ENCODE results near the gene PLA2G6.

- no peak for TF ChIP-seq CTCF (conservative IDR thresholded peaks at IDR 0.05; ENCODE audit: low read length)
- no peak for TF ChIP-seq EZH2phosphoT487 (IDR thresholded peaks at IDR 0.05; ENCODE audit: borderline replicate concordance)
Observed at GRCh38 chr22:38086001-38086845, 95.4 kb downstream of the PLA2G6 start.

Measured in Loucy (cell line).